ENCODE measurements around the gene PAX4. TPM values are rescaled to one million over a fixed set of nuclear protein-coding genes. Genes with fewer than 3 reads are reported as not detected.

PAX4 gene
- total and polyA plus RNA-seq, 5 donors from 2014 or later: not detected

DNA sequence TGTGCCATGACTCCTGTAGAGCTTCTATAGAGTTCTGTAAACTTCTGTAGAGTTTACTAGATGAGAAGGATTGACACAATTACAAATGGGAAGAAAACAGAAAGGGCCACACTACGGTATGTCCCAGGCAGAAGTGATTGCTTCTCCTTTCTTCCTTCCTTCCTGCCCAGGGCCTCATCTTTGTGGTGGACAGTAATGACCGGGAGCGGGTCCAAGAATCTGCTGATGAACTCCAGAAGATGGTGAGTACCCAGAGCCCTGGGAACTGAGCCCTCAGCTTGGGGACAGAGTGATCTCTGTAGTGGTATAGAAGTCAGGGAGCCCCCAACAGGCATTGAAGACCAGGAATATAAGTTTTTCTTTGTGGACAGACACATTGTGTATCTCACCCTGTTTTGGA lies 28.0 kb downstream of the PAX4 start:
- Mint-ChIP-seq H3K36me3 (peaks cover 11% of the 10 kb centered on the region), H3K27me3 (peaks cover 4% of the 10 kb centered on the region), H3K4me3 (peak overlapping the region; percentile 93 to 99 (median 98)), H3K9me3 (peaks cover 0 to 1% (median 0%) of the 10 kb centered on the region in 7 donors), H3K4me1 (peaks cover 9 to 44% (median 32%) of the 10 kb centered on the region in 4 donors), H3K27ac (peak overlapping the region; percentile 65 to 96 (median 82))
- Histone ChIP-seq H3K9me3 (ENCODE audit: control insufficient read depth in 2 of 2, low read length in 2 of 2) (no peaks in the 10 kb centered on the region), H3K36me3 (ENCODE audit: control insufficient read depth, insufficient read depth, low read length) (peaks cover 13% of the 10 kb centered on the region), H3K4me3 (ENCODE audit: low read depth, low read length) (no peak overlapping the region), H3K27me3 (ENCODE audit: control insufficient read depth, insufficient read depth, low read length) (no peaks in the 10 kb centered on the region), H3K4me1 (ENCODE audit: control insufficient read depth, insufficient read depth, low read length, poor library complexity, severe bottlenecking) (peaks cover 30% of the 10 kb centered on the region), H3K27ac (ENCODE audit: insufficient read depth, low read length, poor library complexity, severe bottlenecking) (no peak overlapping the region)
- ATAC-seq (ENCODE audit: low read depth in 2 of 2): no peak
- DNase-seq: no peak

DNA sequence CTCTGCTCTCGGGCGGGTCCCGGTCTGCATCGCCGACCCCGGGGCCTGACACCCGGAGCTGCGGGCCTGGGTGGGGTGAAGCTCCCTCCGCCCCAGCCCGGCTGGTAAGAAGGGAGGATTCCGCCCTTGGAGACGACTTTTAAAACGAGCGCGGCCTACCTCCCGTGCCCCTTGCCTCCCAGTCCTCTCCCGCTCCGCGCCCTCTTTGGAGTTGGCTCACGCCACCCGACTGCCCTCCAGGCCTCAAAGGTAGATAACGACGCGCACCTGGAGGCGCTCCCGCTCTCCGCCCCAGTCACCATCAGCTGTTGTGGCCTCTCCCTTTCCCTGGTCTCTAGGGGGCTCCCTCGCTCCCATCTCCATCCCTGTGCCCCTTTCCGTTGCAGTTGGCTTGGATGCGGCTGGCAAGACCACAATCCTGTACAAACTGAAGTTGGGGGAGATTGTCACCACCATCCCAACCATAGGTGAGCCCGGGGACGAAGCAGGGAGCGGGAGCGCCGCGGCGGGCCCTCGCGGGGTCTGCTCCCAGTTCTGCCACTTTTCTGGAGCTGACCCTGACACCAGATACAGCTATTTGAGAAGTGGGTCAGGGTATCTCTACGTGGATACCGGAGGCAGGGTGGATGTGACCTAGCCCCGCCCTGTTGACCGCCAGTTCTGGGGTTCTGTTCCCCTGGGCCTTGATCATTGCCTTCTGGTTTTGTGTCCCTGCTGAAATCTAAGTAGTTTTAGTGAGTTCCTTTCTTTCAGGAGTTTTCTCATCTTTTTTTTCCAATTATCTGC lies 29.1 kb downstream of the PAX4 start:
- peak in 2 of 3 donors; percentile 16 to 48 for DNase-seq
- H3K4me1 Mint-ChIP-seq: peaks cover 9 to 54% (median 41%) of the 10 kb centered on the region in 4 donors

GRCh38 chr7:127588019-127588696 lies 29.8 kb downstream of the PAX4 start, which contains the start of gene ARF5:
Gene ARF5 (plus strand): TSS chr7:127588411. CDS start chr7:127588499, 88 bp downstream.
- H3K4me1 ChIP-seq (ENCODE audit: control insufficient read depth, insufficient read depth, low read length, poor library complexity, severe bottlenecking): peaks cover 48% of the 10 kb centered on the region

More for the DNA sequence above, 29.1 kb downstream of the PAX4 start:
- Mint-ChIP-seq H3K4me3 (peak overlapping the region; percentile 93 to 99 (median 98)), H3K27ac (peak overlapping the region; percentile 96 to 99 (median 98)), H3K36me3 (peaks cover 11% of the 10 kb centered on the region), H3K9me3 (peaks cover 0 to 1% (median 0%) of the 10 kb centered on the region in 7 donors), H3K27me3 (peaks cover 4% of the 10 kb centered on the region)
- ATAC-seq (ENCODE audit: low read depth in 2 of 2): peak; percentile 5 to 6
- H3K9me3 ChIP-seq (ENCODE audit: control insufficient read depth in 2 of 2, low read length in 2 of 2): no peaks in the 10 kb centered on the region
- peak overlapping the region; percentile 67 for H3K4me3 ChIP-seq (ENCODE audit: low read depth, low read length)
- peaks cover 40% of the 10 kb centered on the region for H3K4me1 ChIP-seq (ENCODE audit: control insufficient read depth, insufficient read depth, low read length, poor library complexity, severe bottlenecking)
- peak overlapping the region; percentile 83 for H3K27ac ChIP-seq (ENCODE audit: insufficient read depth, low read length, poor library complexity, severe bottlenecking)
- peaks cover 13% of the 10 kb centered on the region for H3K36me3 ChIP-seq (ENCODE audit: control insufficient read depth, insufficient read depth, low read length)
- H3K27me3 ChIP-seq (ENCODE audit: control insufficient read depth, insufficient read depth, low read length): no peaks in the 10 kb centered on the region

GRCh38 chr7:127587663-127588018 lies 30.3 kb downstream of the PAX4 start:
- H3K27ac ChIP-seq (ENCODE audit: insufficient read depth, low read length, poor library complexity, severe bottlenecking): peak overlapping the region; percentile 83
- Mint-ChIP-seq H3K36me3 (peaks cover 22% of the 10 kb centered on the region), H3K9me3 (peaks cover 0 to 1% (median 0%) of the 10 kb centered on the region in 7 donors), H3K27ac (peak overlapping the region in 1 of 3 donors; percentile 96), H3K4me1 (peaks cover 19 to 66% (median 52%) of the 10 kb centered on the region in 4 donors), H3K4me3 (peak overlapping the region; percentile 91 to 96 (median 94)), H3K27me3 (peaks cover 4% of the 10 kb centered on the region)
- H3K4me1 ChIP-seq (ENCODE audit: control insufficient read depth, insufficient read depth, low read length, poor library complexity, severe bottlenecking): peaks cover 53% of the 10 kb centered on the region
- peak overlapping the region; percentile 71 for H3K4me3 ChIP-seq (ENCODE audit: low read depth, low read length)
- no peak for DNase-seq
- H3K36me3 ChIP-seq (ENCODE audit: control insufficient read depth, insufficient read depth, low read length): peaks cover 20% of the 10 kb centered on the region
- no peak for ATAC-seq (ENCODE audit: low read depth in 2 of 2)
- H3K9me3 ChIP-seq (ENCODE audit: control insufficient read depth in 2 of 2, low read length in 2 of 2): no peaks in the 10 kb centered on the region
- no peaks in the 10 kb centered on the region for H3K27me3 ChIP-seq (ENCODE audit: control insufficient read depth, insufficient read depth, low read length)

More at GRCh38 chr7:127588019-127588696, 29.8 kb downstream of the PAX4 start, which contains the start of gene ARF5:
- H3K4me3 Mint-ChIP-seq: peak within 1 kb of the TSS; percentile 94 to 99 (median 98)
- peak; percentile 83 to 86 (median 84) for DNase-seq
- Histone ChIP-seq H3K9me3 (ENCODE audit: control insufficient read depth in 2 of 2, low read length in 2 of 2) (no peaks in the 10 kb centered on the region), H3K36me3 (ENCODE audit: control insufficient read depth, insufficient read depth, low read length) (peaks cover 15% of the 10 kb centered on the region), H3K27ac (ENCODE audit: insufficient read depth, low read length, poor library complexity, severe bottlenecking) (peak within 1 kb of the TSS; percentile 83), H3K4me3 (ENCODE audit: low read depth, low read length) (peak within 1 kb of the TSS; percentile 71), H3K27me3 (ENCODE audit: control insufficient read depth, insufficient read depth, low read length) (no peaks in the 10 kb centered on the region)
- H3K36me3 Mint-ChIP-seq: peaks cover 17% of the 10 kb centered on the region
- peaks cover 16 to 62% (median 49%) of the 10 kb centered on the region in 4 donors for H3K4me1 Mint-ChIP-seq
- H3K27ac Mint-ChIP-seq: peak within 1 kb of the TSS; percentile 96 to 99 (median 98)
- H3K27me3 Mint-ChIP-seq: peaks cover 4% of the 10 kb centered on the region
- H3K9me3 Mint-ChIP-seq: peaks cover 0 to 1% (median 0%) of the 10 kb centered on the region in 7 donors
- peak; percentile 80 to 83 for ATAC-seq (ENCODE audit: low read depth in 2 of 2)

DNA sequence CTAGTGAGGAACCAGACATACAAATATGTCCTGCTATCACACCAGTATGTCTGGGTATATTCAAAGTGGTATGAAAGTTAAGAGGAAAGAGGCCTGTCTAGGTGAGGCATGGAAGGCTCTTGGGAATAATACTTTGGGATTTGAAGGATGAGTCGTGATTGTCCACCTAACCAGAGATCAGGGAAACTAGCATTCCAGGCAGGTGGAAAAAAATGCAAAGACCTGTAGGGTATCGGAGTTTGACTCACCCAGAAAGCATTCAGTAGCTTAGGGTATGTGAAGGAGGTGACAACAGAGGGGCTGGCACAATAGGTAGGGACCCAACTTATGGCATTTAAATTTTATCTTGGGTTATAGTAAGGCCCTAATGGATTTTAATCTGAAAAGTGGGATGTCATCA lies 31.6 kb downstream of the PAX4 start:
- H3K36me3 ChIP-seq (ENCODE audit: control insufficient read depth, insufficient read depth, low read length): peaks cover 28% of the 10 kb centered on the region
- Mint-ChIP-seq H3K27me3 (peaks cover 4% of the 10 kb centered on the region), H3K27ac (peak overlapping the region; percentile 86 to 98 (median 96)), H3K4me3 (peak overlapping the region; percentile 91 to 96 (median 94)), H3K9me3 (peaks cover 0 to 1% (median 0%) of the 10 kb centered on the region in 7 donors), H3K36me3 (peaks cover 24% of the 10 kb centered on the region), H3K4me1 (peaks cover 19 to 79% (median 51%) of the 10 kb centered on the region in 4 donors)
- H3K4me1 ChIP-seq (ENCODE audit: control insufficient read depth, insufficient read depth, low read length, poor library complexity, severe bottlenecking): peaks cover 61% of the 10 kb centered on the region
- peak overlapping the region; percentile 81 for H3K4me3 ChIP-seq (ENCODE audit: low read depth, low read length)
- ATAC-seq (ENCODE audit: low read depth in 2 of 2) (no peak), DNase-seq (no peak)
- no peaks in the 10 kb centered on the region for H3K9me3 ChIP-seq (ENCODE audit: control insufficient read depth in 2 of 2, low read length in 2 of 2)
- no peaks in the 10 kb centered on the region for H3K27me3 ChIP-seq (ENCODE audit: control insufficient read depth, insufficient read depth, low read length)
- H3K27ac ChIP-seq (ENCODE audit: insufficient read depth, low read length, poor library complexity, severe bottlenecking): peak overlapping the region; percentile 85

DNA sequence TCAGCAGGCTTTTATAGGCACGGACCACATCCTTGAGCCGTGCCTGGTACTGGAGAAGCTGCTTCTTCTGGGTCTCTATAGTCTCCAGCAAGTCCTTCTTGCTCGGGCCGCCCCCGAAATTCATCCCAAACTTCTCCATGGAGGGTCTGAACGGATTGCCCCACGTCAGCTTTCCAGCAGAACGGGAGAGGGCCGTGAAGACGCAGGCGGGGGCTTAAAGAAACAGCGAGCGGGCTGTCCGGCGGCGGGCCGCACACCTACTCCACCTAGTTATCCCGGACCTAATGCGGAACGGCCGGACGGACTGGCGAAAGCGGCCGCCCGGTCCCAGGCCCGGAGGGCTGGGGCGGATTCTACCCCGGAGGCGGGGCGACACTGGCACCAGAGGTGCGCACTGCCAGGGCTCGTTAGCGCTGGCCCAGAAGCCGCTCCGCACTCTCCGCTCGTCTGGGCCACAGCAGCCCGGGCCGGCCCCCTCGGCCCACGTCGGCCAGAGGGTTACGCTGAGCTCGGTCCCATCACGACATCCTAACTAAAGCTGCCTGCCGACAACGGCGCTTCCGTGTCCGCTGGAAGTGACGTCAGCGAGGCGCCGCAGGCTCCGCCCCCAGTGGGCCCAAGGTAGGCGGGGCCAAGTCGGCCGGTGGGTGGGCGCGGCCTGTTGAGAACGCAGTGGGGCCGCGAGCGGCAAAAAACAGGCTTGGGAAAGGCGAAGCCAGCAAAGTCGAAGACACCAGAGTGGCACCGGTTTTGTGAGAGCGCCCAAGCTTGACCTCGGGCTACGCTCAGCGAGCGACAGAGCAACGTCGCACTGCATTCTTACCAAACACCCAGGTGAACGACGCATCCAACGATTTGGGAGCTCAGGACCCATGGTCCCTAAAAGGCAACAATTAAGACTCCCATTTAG lies 32.6 kb downstream of the PAX4 start, which contains the start of gene GCC1:
Gene GCC1, minus strand, starts transcription at position 553 of the 910 bp plus-strand sequence. Its CDS starts 414 bp downstream, at position 139.
- Histone ChIP-seq H3K27me3 (ENCODE audit: control insufficient read depth, insufficient read depth, low read length) (no peaks in the 10 kb centered on the region), H3K4me1 (ENCODE audit: control insufficient read depth, insufficient read depth, low read length, poor library complexity, severe bottlenecking) (peaks cover 71% of the 10 kb centered on the region), H3K4me3 (ENCODE audit: low read depth, low read length) (peak within 1 kb of the TSS; percentile 81), H3K9me3 (ENCODE audit: control insufficient read depth in 2 of 2, low read length in 2 of 2) (no peaks in the 10 kb centered on the region), H3K27ac (ENCODE audit: insufficient read depth, low read length, poor library complexity, severe bottlenecking) (peak within 1 kb of the TSS; percentile 85), H3K36me3 (ENCODE audit: control insufficient read depth, insufficient read depth, low read length) (peaks cover 28% of the 10 kb centered on the region)
- peaks cover 29 to 84% (median 58%) of the 10 kb centered on the region in 4 donors for H3K4me1 Mint-ChIP-seq
- ATAC-seq (ENCODE audit: low read depth in 2 of 2) (peak; percentile 77 to 81), DNase-seq (peak; percentile 91 to 93 (median 91))
- H3K27ac Mint-ChIP-seq: peak within 1 kb of the TSS; percentile 86 to 98 (median 96)
- H3K9me3 Mint-ChIP-seq: peaks cover 0 to 1% (median 0%) of the 10 kb centered on the region in 7 donors
- H3K27me3 Mint-ChIP-seq: peaks cover 4% of the 10 kb centered on the region
- H3K4me3 Mint-ChIP-seq: peak within 1 kb of the TSS; percentile 91 to 98 (median 95)
- H3K36me3 Mint-ChIP-seq: peaks cover 24% of the 10 kb centered on the region

All from CD4-positive, CD25-positive, alpha-beta regulatory T cell (primary cell).